Activated gamma-delta T cell treated with anti-CD3 and anti-CD28 coated beads, Interleukin-2, amount 50 U/mL, for 16 hours (primary cell): Measurements from ENCODE around the gene MACIR.

Experiments
- DNase-seq: peaks from one replicate; pipeline ENCODE4 v3.0.0-alpha.2; 2020; ENCODE audit warnings: low read depth

MACIR gene

DNA sequence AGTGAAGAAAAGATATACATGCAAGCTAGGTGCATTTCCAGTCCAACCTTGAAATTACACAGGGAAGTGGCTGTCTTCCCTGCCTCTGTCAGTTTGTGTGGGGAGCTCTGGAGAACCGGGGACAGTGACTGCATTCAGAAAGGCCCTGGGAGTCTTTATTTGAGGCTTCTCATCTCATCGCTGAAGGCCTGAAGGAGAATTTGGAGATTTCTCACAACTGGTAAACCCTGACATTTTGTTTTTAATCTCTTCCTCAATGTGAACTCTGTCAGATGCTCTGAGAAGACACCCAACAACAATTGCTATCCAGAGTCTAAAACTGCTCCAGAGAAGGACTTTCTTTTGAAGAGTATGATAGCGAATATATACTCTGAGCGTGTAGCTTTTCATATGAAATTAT is 33.0 kb downstream of the MACIR start:
- DNase-seq = no peak

DNA sequence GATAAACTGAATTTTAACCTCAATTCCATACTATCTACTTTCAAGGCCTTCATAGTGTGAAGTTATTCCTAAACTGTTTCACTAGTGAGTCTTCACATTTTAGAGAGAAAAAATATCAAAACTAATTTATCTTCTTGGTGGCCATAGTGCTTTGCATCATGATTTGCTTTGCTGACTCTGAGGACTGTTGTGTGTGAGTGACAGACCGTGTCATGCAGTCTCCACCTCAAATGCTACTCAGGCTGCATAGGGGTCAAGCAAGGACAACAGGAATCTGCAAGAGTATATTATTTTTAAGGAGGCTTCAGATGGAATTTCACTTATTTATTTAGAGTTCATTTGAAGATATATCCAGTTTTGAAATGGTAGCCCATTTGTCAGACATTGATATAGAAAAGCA is 34.5 kb downstream of the MACIR start:
- no peak for DNase-seq

DNA sequence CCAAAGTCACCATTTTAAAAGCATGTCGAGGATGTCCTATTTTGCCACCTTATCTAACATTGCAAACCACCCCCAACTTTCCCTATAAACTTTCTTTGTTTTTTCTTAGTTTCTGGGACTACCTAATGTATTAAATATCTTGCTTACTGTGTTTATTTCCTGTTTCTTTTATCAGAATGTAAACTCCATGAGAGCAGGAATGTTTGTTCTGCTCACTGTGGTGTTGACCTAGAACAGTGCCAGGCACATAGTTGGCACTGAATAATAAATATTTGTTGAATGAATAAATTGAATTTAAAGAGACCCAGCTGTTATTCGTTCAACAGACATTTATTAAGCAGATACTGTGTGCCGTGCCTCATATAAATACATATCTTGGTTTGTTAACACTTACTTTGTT is 35.2 kb downstream of the MACIR start:
- no peak for DNase-seq

DNA sequence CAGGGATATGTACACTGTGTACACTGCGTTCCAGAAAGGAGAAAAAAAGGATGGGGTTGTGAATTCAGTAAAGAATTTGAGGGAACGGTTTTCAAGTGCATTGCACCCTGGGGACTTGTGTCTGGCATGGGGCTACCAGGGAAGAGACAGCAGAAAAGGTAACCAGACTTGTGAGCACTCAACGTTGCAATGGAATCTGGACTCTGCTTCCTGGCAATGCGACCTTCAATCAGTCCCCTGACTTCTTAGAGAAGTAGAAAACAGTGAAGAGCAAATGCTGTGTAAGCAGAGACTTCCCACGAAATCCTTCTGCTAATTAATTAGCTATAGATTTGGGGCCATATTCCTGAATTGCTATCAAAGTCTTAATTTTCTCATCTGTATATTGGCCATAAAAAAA is 36.3 kb downstream of the MACIR start:
- DNase-seq = no peak

DNA sequence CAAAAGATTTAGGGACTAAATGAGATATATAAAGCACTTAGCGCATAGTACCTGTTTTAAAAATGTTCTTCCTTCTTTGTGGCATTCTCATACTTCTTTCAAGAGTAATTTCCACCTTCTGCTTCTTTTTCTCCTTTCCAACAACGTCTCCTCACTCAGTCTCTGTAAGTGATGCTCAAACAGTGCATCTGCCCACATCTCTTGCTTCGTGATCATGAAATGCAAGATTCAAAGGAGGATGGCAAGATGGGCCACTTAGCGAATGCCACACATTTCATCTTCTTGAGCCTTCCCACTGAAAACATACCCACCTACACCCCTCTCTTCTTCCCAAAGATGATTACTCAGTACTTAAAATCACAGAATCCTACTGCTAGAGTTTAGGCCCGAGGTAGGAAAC is 36.9 kb downstream of the MACIR start:
- no peak for DNase-seq

DNA sequence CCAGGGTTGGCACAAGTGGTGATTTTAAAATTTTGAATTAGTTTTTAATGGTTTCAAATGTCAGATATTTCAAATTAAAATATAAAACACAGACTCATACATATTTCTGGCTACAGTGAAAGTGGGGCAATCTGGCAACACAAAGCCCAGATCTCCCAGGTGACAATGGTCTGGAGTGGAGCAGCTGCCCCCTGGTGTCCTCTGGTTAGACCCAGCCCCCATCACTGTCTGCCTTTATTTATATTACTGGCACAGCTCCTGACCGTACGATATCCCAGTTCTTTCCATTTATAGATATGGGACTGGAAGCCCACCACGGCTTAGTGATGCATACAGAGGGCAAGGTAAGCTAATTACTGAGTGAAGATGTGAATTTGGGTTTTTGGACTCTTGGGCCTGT is 37.3 kb downstream of the MACIR start:
- DNase-seq = no peak

DNA sequence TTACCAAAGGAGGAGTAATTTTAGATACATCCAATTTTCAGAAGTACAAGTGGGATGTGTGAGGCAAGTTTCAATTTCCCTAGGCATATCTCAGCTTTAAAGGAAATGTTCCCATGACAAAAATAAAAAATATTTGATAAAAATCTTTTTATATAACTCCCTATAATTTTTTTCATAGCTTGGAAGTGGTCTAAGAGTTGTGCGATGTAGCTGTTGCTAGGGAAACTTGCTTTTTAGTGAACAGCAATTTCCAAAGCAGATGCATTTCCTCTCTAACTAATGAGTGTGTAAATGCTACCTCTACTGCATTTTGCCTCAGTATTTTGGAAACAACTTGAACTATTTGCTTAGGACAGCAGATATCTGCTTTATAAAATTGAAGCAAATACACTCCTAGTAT is 39.6 kb downstream of the MACIR start:
- DNase-seq = no peak

DNA sequence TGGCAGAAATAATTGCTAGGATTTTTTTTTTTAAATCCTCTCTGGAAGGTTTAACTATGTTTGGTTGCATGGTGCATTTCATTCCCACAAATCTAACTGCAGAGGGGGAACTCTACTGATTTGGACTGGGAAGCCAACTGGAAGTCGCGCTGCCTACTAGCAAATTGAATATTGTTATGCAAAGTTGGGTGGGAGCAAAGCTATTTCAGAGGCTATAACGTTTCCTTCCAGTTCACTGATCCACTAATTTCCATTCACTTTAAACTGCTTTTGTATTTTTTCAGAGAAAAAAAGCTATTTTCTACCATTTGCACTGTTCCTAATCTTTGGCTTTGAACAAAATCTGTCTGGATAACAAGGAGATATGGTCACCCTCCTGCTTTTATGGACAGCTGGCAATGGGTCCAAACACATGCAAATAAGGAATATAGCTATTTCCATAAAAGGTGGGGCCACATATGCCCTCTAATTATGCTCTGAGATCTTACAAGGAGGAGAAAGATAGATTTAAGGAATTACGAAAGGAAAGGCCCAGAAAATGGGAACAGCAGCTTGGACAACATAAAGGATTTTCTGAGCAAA is 40.1 kb downstream of the MACIR start:
- DNase-seq = no peak

DNA sequence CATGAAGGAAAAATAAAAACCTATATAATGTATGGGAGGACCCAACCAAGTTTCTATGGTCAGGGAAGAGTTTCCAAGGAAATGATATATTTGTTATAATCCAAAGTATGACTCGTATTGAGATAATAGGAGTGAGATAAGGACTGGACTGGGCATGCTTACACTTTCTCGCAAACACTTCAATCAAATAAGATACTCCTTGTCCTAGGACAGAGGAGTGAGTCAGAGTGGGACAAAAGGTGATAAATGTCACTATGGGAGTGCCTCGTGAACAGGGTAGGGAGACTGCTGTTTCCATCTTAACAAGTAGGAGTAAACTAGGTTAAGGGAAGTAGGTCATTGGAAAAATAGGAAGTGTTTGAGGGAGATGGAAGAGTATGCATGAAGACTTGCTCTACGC is 47.2 kb downstream of the MACIR start:
- no peak for DNase-seq

DNA sequence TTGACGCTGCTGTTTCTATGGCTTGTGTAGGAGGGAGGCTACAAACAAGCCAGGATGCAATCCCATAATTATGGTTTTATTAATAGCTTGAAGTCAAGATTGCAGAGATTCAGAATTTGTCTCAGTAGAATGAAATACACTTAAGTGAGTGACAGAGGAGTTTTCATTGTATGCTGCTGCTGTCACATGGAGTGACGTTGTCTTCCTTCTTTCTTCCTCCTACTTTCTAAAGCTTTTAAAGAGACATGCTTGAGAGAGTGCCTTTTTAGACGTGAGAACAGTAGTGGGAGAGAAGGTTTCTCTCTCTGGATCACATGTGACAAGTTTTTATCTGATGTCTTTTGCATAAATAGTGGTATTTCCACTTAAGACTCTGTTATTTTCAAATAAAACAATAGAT is 48.9 kb downstream of the MACIR start:
- no peak for DNase-seq

DNA sequence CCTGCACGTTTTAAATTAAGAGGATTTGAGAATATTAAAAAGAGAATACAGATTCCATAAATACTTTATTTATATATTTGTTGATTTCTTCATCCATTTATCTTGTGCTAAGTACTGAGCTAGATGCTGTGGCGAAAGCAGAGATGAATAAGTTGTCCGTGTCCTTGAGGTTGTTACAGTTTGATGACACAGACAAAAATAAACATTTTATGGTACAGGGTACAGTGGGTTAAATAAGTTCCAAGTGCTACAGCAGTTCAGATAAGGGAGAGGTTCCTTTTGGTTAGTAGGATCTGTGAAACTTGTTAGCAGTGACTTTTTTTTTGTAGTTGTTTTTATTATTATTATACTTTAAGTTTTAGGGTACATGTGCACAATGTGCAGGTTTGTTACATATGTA is 50.2 kb downstream of the MACIR start:
- DNase-seq = no peak

DNA sequence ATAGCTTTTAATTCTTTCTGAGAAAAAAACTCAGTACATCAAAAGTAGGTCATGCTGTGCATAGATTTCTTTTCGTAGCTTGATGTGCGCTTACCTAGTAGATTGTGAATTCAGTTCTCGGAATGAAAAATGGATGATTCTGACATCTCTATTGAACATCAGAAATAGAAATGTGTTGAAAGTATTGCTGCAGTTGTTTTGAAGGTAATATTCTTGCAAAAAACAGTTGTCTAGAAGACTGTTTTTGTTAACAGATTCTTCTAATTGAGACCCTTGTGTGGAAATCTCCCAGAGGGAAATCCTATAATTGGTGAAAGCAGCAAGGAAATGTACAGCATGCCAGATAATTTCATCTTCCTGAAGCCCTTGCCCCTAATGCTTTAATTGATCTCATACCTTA is 54.5 kb downstream of the MACIR start:
- DNase-seq = no peak

DNA sequence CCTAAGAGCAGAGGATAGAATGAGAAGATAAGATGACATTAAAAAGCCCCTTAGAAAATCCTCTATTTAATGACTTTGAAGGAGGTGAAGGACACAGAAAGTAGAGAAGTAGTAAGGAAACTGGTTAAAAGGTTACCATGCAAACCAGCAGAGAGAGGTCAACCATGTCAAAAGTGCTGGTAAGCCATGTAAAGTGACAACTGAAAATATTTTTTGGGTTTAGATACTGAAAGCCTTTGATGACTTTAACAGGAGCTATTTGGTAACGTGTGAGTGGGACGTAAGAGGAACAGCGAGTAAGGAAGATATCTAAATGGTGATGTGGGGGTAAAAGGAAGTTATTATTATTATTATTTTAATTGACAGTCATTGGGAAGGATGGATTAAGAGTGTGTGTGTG is 56.9 kb downstream of the MACIR start:
- no peak for DNase-seq

DNA sequence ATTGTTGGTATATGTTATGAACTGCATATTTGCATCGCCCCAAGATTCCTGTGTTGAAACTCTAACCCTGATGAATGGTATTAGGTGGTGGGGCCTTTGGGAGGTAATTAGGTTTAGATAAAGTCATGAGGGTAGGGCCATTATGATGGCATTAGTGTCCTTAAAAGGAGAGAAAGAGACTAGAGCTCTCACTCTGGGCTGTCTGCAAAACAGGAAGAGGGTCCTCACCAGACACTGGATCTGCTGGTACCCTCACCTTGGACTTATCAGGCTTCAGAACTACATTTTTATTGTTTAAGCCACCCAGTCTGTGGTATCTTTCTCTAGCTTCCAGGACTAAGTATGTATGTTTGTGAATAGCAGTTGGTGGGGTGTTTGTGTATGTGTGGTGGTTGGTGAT is 68.9 kb downstream of the MACIR start:
- no peak for DNase-seq

DNA sequence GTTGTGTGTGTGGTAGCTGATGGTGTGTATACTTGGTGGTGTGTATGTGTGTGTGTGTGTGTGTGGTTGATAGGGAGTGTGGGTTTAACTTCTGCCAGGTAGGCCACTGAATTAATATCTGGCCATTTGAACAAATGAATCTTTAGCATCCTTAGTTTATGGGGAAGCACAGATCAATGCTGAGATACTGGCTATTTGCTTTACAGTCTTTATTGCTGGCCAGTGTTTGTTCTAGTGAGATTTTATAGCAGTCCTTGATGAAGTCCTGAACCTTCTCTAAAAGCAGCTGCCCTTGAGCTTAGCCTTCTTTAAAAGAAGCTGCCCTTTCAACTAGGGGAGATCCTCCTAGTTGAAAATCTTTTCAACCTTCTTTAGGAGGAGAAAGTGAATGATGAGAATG is 69.3 kb downstream of the MACIR start:
- DNase-seq = no peak
